K562 (cell line): Measurements from ENCODE around the gene COPS9. TPM values are rescaled to one million over a fixed set of nuclear protein-coding genes. Genes with fewer than 3 reads are reported as not detected.
A peak's percentile ranks its signal among the peaks of the same experiment; 100 is the strongest.

ENCODE experiments used
- CHD2 ChIP-seq: IDR thresholded peaks from 2 replicates; pipeline ENCODE4 v1.6.1; 2011; ENCODE audit warnings: low read depth, low read length
- DPF2 ChIP-seq: fragments of 450-650 bp; IDR thresholded peaks from 2 replicates; pipeline ENCODE4 v1.6.1; 2016
- E2F3 ChIP-seq: fragments of 250-450 bp; sonication (Bioruptor Pico); IDR thresholded peaks from 2 replicates; pipeline ENCODE4 v1.4.0; 2020; ENCODE audit warnings: mild to moderate bottlenecking
- FOXK1 ChIP-seq: sonication (generic); formaldehyde crosslinking; IDR thresholded peaks from 2 replicates; pipeline ENCODE4 v1.8.0; 2022; ENCODE audit warnings: missing genetic modification reagents, mild to moderate bottlenecking, borderline replicate concordance
- ILF3 ChIP-seq: fragments of 450-650 bp; IDR thresholded peaks from 2 replicates; pipeline ENCODE4 v1.6.1; 2018; ENCODE audit warnings: antibody characterized with exemption, mild to moderate bottlenecking, moderate library complexity, borderline replicate concordance
- IRF2 ChIP-seq: sonication (generic); formaldehyde crosslinking; IDR thresholded peaks from 2 replicates; pipeline ENCODE4 v1.8.1; 2022; ENCODE audit warnings: mild to moderate bottlenecking, missing genetic modification reagents
- KLF16 ChIP-seq: IDR thresholded peaks from 2 replicates; pipeline ENCODE4 v1.6.1; 2016; ENCODE audit warnings: antibody characterized with exemption
- MIER1 ChIP-seq: fragments of 450-650 bp; IDR thresholded peaks from 2 replicates; pipeline ENCODE4 v1.6.1; 2016; ENCODE audit warnings: antibody characterized with exemption, mild to moderate bottlenecking, low read depth
- RBM17 ChIP-seq: fragments of 200-400 bp; formaldehyde crosslinking; IDR thresholded peaks from 2 replicates; pipeline ENCODE4 v1.6.1; 2017; ENCODE audit warnings: low read depth, mild to moderate bottlenecking, low read length, borderline replicate concordance
- TAL1 ChIP-seq: fragments of 450-650 bp; IDR thresholded peaks from 2 replicates; pipeline ENCODE4 v1.6.1; 2016; ENCODE audit warnings: mild to moderate bottlenecking
- ZNF12 ChIP-seq: sonication (generic); formaldehyde crosslinking; IDR thresholded peaks from 2 replicates; pipeline ENCODE4 v1.4.0; 2020; ENCODE audit warnings: mild to moderate bottlenecking, missing genetic modification reagents
- ZNF197 ChIP-seq: fragments of 200-800 bp; sonication (Bioruptor generic); IDR thresholded peaks from 2 replicates; pipeline ENCODE4 v1.6.1; 2016; ENCODE audit warnings: low read depth, missing genetic modification characterization, missing compliant biosample characterization
- ZNF24 ChIP-seq: fragments of 450-650 bp; IDR thresholded peaks from 2 replicates; pipeline ENCODE4 v1.6.1; 2016
- polyA plus RNA-seq, 8 experiments: library from polyadenylated mRNA; depleted of rRNA in 4 of 8; stranded (reverse) in 5 of 8; unstranded in 3 of 8; fragments of >200 nt; fragmentation: Nextera tagmentation in 2 of 8; fragmentation: Illumina TruSeq in 1 of 8; extraction: Ambion mirVana in 2 of 8; extraction: Trizol in 1 of 8; gene quantifications; 2 replicates each; pipeline versions ENCODE4 v1.2.1 to v1.2.3, GENCODE V29; 2011 to 2014; ENCODE audit warnings: inconsistent platforms in 1 of 8, missing spikeins in 1 of 8
- total RNA-seq, 7 experiments: library from RNA; depleted of rRNA in 6 of 7; stranded (reverse); fragments of >200 nt in 6 of 7; fragmentation: Illumina TruSeq in 2 of 7; extraction: Trizol in 2 of 7; gene quantifications; 2 replicates each; pipeline versions ENCODE4 v1.2.1 to v1.2.3, GENCODE V29; 2011 to 2021; ENCODE audit warnings: low replicate concordance in 1 of 7
- TF ChIP-seq, protein P1 (sequence below): fragments of 450-650 bp; formaldehyde crosslinking; IDR thresholded peaks from 2 replicates; pipeline ENCODE4 v1.4.0; 2020; ENCODE audit warnings: mild to moderate bottlenecking, moderate library complexity
- TF ChIP-seq, protein P2 (sequence below): fragments of 450-650 bp; formaldehyde crosslinking; IDR thresholded peaks from 2 replicates; pipeline ENCODE4 v1.4.0; 2020; ENCODE audit warnings: mild to moderate bottlenecking, moderate library complexity
- TF ChIP-seq, protein P3 (sequence below): sonication (generic); formaldehyde crosslinking; IDR thresholded peaks from 2 replicates; pipeline ENCODE4 v1.8.0; 2022; ENCODE audit warnings: mild to moderate bottlenecking, missing genetic modification reagents
- TF ChIP-seq, protein P4 (sequence below): fragments of 450-650 bp; IDR thresholded peaks from 2 replicates; pipeline ENCODE4 v1.6.1; 2014; ENCODE audit warnings: low read depth, mild to moderate bottlenecking, moderate library complexity, borderline replicate concordance
- TF ChIP-seq, protein P5 (sequence below): IDR thresholded peaks from 2 replicates; pipeline ENCODE4 v1.6.1; 2011; ENCODE audit warnings: borderline replicate concordance, low read depth, mild to moderate bottlenecking, moderate library complexity, low read length; ENCODE audit not compliant: insufficient read depth, poor library complexity, severe bottlenecking

The COPS9 gene
- total and polyA plus RNA-seq, 9 of the 15 experiments (the other 6 are each of a cell fraction or from before 2014, with no cell fraction given), result 55.0 to 281 (median 99.9) TPM

DNA sequence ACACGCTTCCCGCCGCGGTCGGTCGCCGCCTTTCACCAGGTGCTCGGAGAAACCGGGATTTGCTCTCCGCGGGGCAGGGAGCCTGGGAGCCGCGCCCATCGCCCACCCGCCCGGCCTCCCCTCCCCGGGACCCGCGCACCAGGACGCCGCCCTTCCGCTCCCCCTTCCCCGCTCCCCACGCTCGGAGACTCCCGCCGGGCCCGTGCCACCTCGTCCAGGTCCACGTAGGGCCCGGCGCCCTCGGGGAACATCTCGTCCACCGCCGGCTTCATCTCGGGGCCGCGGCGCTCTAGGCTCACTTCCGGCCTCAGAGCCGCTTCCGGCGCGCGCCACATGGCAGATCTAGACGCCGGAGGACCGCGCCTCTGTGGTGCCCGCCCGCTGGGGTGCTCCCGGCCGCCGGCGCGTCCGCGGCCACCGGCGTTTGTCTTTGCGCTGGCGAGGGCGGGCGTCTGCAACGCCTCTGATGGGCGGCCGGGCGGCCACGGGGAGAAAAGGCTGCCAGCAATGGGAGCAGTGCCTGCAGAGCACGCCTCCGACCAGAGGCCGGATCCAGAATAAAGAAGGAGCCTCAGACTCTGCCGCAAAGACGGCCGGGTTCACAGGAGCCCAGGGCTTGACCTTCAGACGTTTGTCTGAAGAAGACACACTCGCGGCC lies at the start of gene COPS9 (continued):
- TF ChIP-seq E2F3 (CRISPR knock-in tag) (no peak), CHD2 (no peak), ZNF24 (no peak), KLF16 (no peak), ZNF12 (CRISPR knock-in tag) (no peak), DPF2 (no peak), TAL1 (no peak), FOXK1 (CRISPR knock-in tag) (no peak), ILF3 (no peak), IRF2 (CRISPR knock-in tag) (no peak), MIER1 (no peak), RBM17 (no peak), ZNF197 (CRISPR knock-in tag) (no peak)
- TF ChIP-seq, protein P1, sequence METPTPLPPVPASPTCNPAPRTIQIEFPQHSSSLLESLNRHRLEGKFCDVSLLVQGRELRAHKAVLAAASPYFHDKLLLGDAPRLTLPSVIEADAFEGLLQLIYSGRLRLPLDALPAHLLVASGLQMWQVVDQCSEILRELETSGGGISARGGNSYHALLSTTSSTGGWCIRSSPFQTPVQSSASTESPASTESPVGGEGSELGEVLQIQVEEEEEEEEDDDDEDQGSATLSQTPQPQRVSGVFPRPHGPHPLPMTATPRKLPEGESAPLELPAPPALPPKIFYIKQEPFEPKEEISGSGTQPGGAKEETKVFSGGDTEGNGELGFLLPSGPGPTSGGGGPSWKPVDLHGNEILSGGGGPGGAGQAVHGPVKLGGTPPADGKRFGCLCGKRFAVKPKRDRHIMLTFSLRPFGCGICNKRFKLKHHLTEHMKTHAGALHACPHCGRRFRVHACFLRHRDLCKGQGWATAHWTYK (CRISPR knock-in tag), result no peak
- TF ChIP-seq, protein P2, sequence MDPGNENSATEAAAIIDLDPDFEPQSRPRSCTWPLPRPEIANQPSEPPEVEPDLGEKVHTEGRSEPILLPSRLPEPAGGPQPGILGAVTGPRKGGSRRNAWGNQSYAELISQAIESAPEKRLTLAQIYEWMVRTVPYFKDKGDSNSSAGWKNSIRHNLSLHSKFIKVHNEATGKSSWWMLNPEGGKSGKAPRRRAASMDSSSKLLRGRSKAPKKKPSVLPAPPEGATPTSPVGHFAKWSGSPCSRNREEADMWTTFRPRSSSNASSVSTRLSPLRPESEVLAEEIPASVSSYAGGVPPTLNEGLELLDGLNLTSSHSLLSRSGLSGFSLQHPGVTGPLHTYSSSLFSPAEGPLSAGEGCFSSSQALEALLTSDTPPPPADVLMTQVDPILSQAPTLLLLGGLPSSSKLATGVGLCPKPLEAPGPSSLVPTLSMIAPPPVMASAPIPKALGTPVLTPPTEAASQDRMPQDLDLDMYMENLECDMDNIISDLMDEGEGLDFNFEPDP (CRISPR knock-in tag), result no peak
- TF ChIP-seq, protein P3, sequence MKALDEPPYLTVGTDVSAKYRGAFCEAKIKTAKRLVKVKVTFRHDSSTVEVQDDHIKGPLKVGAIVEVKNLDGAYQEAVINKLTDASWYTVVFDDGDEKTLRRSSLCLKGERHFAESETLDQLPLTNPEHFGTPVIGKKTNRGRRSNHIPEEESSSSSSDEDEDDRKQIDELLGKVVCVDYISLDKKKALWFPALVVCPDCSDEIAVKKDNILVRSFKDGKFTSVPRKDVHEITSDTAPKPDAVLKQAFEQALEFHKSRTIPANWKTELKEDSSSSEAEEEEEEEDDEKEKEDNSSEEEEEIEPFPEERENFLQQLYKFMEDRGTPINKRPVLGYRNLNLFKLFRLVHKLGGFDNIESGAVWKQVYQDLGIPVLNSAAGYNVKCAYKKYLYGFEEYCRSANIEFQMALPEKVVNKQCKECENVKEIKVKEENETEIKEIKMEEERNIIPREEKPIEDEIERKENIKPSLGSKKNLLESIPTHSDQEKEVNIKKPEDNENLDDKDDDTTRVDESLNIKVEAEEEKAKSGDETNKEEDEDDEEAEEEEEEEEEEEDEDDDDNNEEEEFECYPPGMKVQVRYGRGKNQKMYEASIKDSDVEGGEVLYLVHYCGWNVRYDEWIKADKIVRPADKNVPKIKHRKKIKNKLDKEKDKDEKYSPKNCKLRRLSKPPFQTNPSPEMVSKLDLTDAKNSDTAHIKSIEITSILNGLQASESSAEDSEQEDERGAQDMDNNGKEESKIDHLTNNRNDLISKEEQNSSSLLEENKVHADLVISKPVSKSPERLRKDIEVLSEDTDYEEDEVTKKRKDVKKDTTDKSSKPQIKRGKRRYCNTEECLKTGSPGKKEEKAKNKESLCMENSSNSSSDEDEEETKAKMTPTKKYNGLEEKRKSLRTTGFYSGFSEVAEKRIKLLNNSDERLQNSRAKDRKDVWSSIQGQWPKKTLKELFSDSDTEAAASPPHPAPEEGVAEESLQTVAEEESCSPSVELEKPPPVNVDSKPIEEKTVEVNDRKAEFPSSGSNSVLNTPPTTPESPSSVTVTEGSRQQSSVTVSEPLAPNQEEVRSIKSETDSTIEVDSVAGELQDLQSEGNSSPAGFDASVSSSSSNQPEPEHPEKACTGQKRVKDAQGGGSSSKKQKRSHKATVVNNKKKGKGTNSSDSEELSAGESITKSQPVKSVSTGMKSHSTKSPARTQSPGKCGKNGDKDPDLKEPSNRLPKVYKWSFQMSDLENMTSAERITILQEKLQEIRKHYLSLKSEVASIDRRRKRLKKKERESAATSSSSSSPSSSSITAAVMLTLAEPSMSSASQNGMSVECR (CRISPR knock-in tag), result no peak
- TF ChIP-seq, protein P4, sequence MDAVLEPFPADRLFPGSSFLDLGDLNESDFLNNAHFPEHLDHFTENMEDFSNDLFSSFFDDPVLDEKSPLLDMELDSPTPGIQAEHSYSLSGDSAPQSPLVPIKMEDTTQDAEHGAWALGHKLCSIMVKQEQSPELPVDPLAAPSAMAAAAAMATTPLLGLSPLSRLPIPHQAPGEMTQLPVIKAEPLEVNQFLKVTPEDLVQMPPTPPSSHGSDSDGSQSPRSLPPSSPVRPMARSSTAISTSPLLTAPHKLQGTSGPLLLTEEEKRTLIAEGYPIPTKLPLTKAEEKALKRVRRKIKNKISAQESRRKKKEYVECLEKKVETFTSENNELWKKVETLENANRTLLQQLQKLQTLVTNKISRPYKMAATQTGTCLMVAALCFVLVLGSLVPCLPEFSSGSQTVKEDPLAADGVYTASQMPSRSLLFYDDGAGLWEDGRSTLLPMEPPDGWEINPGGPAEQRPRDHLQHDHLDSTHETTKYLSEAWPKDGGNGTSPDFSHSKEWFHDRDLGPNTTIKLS, result peak; percentile 78; the same call in 1 of the 2 replicates
- TF ChIP-seq, protein P5, sequence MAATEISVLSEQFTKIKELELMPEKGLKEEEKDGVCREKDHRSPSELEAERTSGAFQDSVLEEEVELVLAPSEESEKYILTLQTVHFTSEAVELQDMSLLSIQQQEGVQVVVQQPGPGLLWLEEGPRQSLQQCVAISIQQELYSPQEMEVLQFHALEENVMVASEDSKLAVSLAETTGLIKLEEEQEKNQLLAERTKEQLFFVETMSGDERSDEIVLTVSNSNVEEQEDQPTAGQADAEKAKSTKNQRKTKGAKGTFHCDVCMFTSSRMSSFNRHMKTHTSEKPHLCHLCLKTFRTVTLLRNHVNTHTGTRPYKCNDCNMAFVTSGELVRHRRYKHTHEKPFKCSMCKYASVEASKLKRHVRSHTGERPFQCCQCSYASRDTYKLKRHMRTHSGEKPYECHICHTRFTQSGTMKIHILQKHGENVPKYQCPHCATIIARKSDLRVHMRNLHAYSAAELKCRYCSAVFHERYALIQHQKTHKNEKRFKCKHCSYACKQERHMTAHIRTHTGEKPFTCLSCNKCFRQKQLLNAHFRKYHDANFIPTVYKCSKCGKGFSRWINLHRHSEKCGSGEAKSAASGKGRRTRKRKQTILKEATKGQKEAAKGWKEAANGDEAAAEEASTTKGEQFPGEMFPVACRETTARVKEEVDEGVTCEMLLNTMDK, result no peak
